Smooth muscle cell (in vitro differentiated cells): ENCODE measurements around the gene PDYN. TPM values are rescaled to one million over a fixed set of nuclear protein-coding genes. Genes with fewer than 3 reads are reported as not detected.

ENCODE experiments used
- DNase-seq: peaks from one replicate; lab custom pipeline; 2025; ENCODE audit not compliant: unreplicated experiment; lab: John Stamatoyannopoulos, UW
- H2AFZ ChIP-seq: fragments of 200-600 bp; sonication (generic); 2 replicates; pipeline ENCODE4 v1.6.0; 2016; ENCODE audit warnings: antibody characterized with exemption, low read depth, mild to moderate bottlenecking
- H3F3A ChIP-seq: fragments of 200-600 bp; sonication (generic); 2 replicates; pipeline ENCODE4 v1.6.0; 2017; ENCODE audit warnings: antibody characterized with exemption, low read depth
- H3K27ac ChIP-seq: fragments of 200-600 bp; sonication (generic); 2 replicates; pipeline ENCODE4 v1.5.1; 2016; ENCODE audit warnings: low read depth, mild to moderate bottlenecking
- H3K27me3 ChIP-seq: fragments of 200-600 bp; sonication (generic); 2 replicates; pipeline ENCODE4 v1.6.1; 2016; ENCODE audit warnings: low read depth, mild to moderate bottlenecking
- H3K36me3 ChIP-seq: fragments of 200-600 bp; sonication (generic); 2 replicates; pipeline ENCODE4 v1.5.1; 2016; ENCODE audit warnings: low read depth
- H3K4me1 ChIP-seq: fragments of 200-600 bp; sonication (generic); 2 replicates; pipeline ENCODE4 v1.5.1; 2016; ENCODE audit warnings: low read depth
- H3K4me2 ChIP-seq: fragments of 200-600 bp; sonication (generic); 2 replicates; pipeline ENCODE4 v1.6.0; 2016; ENCODE audit warnings: mild to moderate bottlenecking
- H3K4me3 ChIP-seq: fragments of 200-600 bp; sonication (generic); 2 replicates; pipeline ENCODE4 v1.5.1; 2016; ENCODE audit warnings: mild to moderate bottlenecking
- H3K79me2 ChIP-seq: fragments of 200-600 bp; sonication (generic); 2 replicates; pipeline ENCODE4 v1.6.0; 2016; ENCODE audit warnings: low read depth, mild to moderate bottlenecking
- H3K9ac ChIP-seq: fragments of 200-600 bp; sonication (generic); 2 replicates; pipeline ENCODE4 v1.6.0; 2016; ENCODE audit warnings: low read depth
- H3K9me3 ChIP-seq: fragments of 200-600 bp; sonication (generic); replicated peaks from 2 replicates; pipeline ENCODE4 v1.5.1; 2016; ENCODE audit warnings: low read depth
- H4K20me1 ChIP-seq: fragments of 200-600 bp; sonication (generic); 2 replicates; pipeline ENCODE4 v1.6.0; 2016; ENCODE audit warnings: low read depth
- WGBS: methylation state at CpG from one replicate; pipeline ENCODE4 v1.1.7; 2016; ENCODE audit warnings: low lambda C conversion rate; 5-methylcytosine and 5-hydroxymethylcytosine counted together
- polyA plus RNA-seq: library from polyadenylated mRNA; unstranded; fragments of >200 nt; fragmentation: Nextera tagmentation; extraction: Ambion mirVana; gene quantifications from 2 replicates; pipeline ENCODE4 v1.2.1, GENCODE V29; 2016
- total RNA-seq: library from RNA; depleted of rRNA; stranded (reverse); fragments of >200 nt; gene quantifications from 2 replicates; pipeline ENCODE4 v1.2.3, GENCODE V29; 2014
- TF ChIP-seq, protein P1 (sequence below): fragments of 200-600 bp; sonication (generic); IDR thresholded peaks from 2 replicates; pipeline ENCODE4 v1.5.1; 2017; ENCODE audit warnings: borderline replicate concordance, mild to moderate bottlenecking, antibody characterized with exemption; ENCODE audit not compliant: insufficient read depth, poor library complexity, severe bottlenecking

Gene PDYN
- total and polyA plus RNA-seq, 2 experiments from 2014 or later = not detected

GRCh38 chr20:1945134-1945618 is 48.7 kb downstream of the PDYN start:
- H3K4me3 ChIP-seq = no peak overlapping the region
- no peak overlapping the region for H3K27ac ChIP-seq
- no peak overlapping the region for H3K9ac ChIP-seq
- H3K9me3 ChIP-seq = no peaks in the 10 kb centered on the region
- no peak overlapping the region for H2AFZ ChIP-seq
- TF ChIP-seq, protein P1, sequence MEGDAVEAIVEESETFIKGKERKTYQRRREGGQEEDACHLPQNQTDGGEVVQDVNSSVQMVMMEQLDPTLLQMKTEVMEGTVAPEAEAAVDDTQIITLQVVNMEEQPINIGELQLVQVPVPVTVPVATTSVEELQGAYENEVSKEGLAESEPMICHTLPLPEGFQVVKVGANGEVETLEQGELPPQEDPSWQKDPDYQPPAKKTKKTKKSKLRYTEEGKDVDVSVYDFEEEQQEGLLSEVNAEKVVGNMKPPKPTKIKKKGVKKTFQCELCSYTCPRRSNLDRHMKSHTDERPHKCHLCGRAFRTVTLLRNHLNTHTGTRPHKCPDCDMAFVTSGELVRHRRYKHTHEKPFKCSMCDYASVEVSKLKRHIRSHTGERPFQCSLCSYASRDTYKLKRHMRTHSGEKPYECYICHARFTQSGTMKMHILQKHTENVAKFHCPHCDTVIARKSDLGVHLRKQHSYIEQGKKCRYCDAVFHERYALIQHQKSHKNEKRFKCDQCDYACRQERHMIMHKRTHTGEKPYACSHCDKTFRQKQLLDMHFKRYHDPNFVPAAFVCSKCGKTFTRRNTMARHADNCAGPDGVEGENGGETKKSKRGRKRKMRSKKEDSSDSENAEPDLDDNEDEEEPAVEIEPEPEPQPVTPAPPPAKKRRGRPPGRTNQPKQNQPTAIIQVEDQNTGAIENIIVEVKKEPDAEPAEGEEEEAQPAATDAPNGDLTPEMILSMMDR = no peak
- H3K79me2 ChIP-seq = no peaks in the 10 kb centered on the region
- WGBS = 85% methylated on average over 9 of the region's 9 CpGs
- no peaks in the 10 kb centered on the region for H4K20me1 ChIP-seq
- no peak overlapping the region for H3K4me2 ChIP-seq
- no peaks in the 10 kb centered on the region for H3F3A ChIP-seq
- no peak for DNase-seq
- peaks cover 51% of the 10 kb centered on the region for H3K27me3 ChIP-seq
- H3K36me3 ChIP-seq = no peaks in the 10 kb centered on the region
- H3K4me1 ChIP-seq = peaks cover 19% of the 10 kb centered on the region

DNA sequence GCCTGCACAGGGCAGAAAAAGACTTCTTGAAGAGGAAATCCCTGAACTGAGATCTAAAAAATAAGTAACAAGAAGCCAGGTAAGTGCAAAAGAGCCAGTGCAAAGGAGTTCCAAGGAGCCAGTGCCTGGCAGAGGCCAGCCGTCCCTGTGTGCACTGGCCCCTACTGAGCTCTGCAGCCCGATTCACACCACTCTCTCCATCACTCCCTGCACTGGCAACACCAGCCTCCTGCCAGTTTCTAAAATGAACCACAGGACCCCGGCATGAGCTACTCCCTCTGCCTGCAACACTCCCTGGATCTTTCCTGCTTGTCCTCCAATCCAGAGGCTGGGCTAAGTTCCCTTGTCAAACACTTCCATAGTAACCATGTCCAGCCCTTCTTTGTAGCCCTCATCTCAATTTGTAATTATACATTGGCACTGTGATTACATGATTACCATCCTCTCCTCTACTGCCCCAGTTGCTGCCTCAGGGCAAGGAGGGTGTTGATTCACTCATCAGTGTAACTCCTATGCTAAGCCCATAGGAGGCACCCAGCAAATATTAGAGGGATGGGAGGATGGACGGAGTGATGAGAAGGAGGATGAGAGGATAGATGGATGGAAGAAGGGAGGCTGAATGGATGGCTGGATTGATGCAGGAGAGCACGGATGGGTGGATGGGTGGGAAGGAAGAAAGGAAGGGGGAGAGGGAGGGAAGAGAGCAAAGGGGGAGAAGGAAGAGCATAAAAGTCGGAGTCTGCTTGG is 49.3 kb downstream of the PDYN start:
- Histone ChIP-seq H3K27me3 (peaks cover 51% of the 10 kb centered on the region), H3F3A (no peaks in the 10 kb centered on the region), H3K9ac (no peak overlapping the region), H3K27ac (no peak overlapping the region), H3K9me3 (no peaks in the 10 kb centered on the region), H3K4me2 (no peak overlapping the region), H4K20me1 (no peaks in the 10 kb centered on the region), H3K36me3 (no peaks in the 10 kb centered on the region), H3K4me3 (no peak overlapping the region), H3K4me1 (peaks cover 14% of the 10 kb centered on the region), H3K79me2 (no peaks in the 10 kb centered on the region), H2AFZ (no peak overlapping the region)
- DNase-seq = no peak
- WGBS = 80% methylated on average over 5 of the region's 6 CpGs
- TF ChIP-seq, protein P1 = no peak

GRCh38 chr20:1943275-1944002 is 50.4 kb downstream of the PDYN start:
- H3K4me1 ChIP-seq = peaks cover 13% of the 10 kb centered on the region
- DNase-seq = no peak
- no peaks in the 10 kb centered on the region for H4K20me1 ChIP-seq
- WGBS = 86% methylated on average over 8 of the region's 8 CpGs
- H3K4me2 ChIP-seq = no peak overlapping the region
- H3K9me3 ChIP-seq = no peaks in the 10 kb centered on the region
- H3F3A ChIP-seq = no peaks in the 10 kb centered on the region
- no peak overlapping the region for H3K27ac ChIP-seq
- no peaks in the 10 kb centered on the region for H3K36me3 ChIP-seq
- H3K79me2 ChIP-seq = no peaks in the 10 kb centered on the region
- no peak overlapping the region for H3K9ac ChIP-seq
- H2AFZ ChIP-seq = no peak overlapping the region
- peaks cover 51% of the 10 kb centered on the region for H3K27me3 ChIP-seq
- TF ChIP-seq, protein P1 = no peak
- no peak overlapping the region for H3K4me3 ChIP-seq
